ENCODE results near the gene KLF1.

The KLF1 gene

DNA sequence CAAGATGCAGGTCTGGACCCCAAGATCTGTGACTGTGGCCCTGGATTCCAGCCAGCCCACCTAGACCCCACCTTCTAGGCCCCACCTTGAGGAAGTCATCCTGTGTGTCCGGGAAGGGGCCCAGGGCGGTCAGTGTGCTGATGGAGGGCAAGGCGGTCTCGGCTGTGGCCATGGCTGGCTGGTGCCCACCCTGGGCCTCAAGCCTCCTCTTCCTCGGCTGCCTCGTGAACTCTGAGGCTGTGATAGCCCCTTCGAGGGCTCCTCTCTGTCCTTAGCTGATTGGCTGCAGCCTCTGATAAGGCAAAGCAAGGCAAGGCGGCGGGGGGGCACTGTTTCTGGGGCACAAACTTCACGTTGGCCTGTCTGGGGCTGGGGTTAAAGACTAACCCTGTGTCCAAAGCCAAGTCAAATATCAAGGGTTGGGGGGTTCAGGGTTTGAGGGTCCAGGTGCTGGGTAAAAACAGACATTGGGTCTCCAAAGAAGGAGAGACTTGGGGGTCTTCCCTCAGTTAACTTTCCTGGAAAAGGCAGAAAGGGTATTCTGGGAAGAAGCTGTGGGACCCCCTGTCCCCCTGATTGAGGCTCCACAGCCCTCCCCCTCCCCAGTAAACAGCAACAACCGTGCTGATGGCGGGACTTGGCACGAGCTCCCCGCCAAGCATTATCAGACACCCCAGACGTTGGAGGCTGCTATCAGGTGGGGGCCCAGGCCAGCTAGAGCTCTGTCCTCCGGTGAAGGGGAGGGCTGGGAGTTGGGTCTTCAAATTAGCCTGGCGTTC lies at the start of gene KLF1:
Gene KLF1, minus strand, starts transcription at position 233 of the 779 bp plus-strand sequence. Its CDS starts 61 bp downstream, at position 172.
- no peak for DNase-seq (ENCODE audit: low read depth)
- H3K4me3 ChIP-seq (ENCODE audit: low read depth, low read length): no peak within 1 kb of the TSS
- TF ChIP-seq, protein P1, sequence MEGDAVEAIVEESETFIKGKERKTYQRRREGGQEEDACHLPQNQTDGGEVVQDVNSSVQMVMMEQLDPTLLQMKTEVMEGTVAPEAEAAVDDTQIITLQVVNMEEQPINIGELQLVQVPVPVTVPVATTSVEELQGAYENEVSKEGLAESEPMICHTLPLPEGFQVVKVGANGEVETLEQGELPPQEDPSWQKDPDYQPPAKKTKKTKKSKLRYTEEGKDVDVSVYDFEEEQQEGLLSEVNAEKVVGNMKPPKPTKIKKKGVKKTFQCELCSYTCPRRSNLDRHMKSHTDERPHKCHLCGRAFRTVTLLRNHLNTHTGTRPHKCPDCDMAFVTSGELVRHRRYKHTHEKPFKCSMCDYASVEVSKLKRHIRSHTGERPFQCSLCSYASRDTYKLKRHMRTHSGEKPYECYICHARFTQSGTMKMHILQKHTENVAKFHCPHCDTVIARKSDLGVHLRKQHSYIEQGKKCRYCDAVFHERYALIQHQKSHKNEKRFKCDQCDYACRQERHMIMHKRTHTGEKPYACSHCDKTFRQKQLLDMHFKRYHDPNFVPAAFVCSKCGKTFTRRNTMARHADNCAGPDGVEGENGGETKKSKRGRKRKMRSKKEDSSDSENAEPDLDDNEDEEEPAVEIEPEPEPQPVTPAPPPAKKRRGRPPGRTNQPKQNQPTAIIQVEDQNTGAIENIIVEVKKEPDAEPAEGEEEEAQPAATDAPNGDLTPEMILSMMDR (conservative IDR thresholded peaks at IDR 0.05; ENCODE audit: low read depth, low read length): no peak

DNA sequence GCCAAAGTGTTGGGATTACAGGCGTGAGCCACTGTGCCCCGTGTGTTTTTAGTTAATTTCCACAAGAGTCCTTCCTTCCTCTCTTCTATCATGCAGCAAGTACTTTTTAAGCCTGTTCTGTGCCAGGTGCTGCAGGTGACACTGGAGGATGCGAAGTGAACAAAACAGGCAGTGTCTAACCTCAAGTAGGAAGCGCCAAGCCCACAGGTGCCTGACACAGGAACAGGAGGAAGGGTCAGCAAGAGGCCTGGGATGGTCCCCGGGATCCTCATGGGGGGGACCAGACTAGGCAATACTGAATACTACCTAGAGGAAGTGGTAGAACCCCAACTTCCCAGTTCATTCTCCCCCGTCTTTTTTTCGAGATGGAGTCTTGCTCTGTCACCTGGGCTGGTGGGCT lies 49.6 kb upstream of the KLF1 start:
- DNase-seq (ENCODE audit: low read depth): no peak
- TF ChIP-seq, protein P1 (conservative IDR thresholded peaks at IDR 0.05; ENCODE audit: low read depth, low read length): no peak
- H3K4me3 ChIP-seq (ENCODE audit: low read depth, low read length): no peak overlapping the region

GRCh38 chr19:12935071-12935470 lies 48.1 kb upstream of the KLF1 start:
- no peak overlapping the region for H3K4me3 ChIP-seq (ENCODE audit: low read depth, low read length)
- TF ChIP-seq, protein P1 (conservative IDR thresholded peaks at IDR 0.05; ENCODE audit: low read depth, low read length): no peak
- no peak for DNase-seq (ENCODE audit: low read depth)

- TF ChIP-seq, protein P1 (conservative IDR thresholded peaks at IDR 0.05; ENCODE audit: low read depth, low read length): no peak
- DNase-seq (ENCODE audit: low read depth): peak; percentile 94
These were observed 46.5 kb upstream of the KLF1 start, which contains the start of gene FARSA for GRCh38 chr19:12933287-12934072. FARSA (minus strand) TSS chr19:12933711; CDS start chr19:12933696, 15 bp downstream.

DNA sequence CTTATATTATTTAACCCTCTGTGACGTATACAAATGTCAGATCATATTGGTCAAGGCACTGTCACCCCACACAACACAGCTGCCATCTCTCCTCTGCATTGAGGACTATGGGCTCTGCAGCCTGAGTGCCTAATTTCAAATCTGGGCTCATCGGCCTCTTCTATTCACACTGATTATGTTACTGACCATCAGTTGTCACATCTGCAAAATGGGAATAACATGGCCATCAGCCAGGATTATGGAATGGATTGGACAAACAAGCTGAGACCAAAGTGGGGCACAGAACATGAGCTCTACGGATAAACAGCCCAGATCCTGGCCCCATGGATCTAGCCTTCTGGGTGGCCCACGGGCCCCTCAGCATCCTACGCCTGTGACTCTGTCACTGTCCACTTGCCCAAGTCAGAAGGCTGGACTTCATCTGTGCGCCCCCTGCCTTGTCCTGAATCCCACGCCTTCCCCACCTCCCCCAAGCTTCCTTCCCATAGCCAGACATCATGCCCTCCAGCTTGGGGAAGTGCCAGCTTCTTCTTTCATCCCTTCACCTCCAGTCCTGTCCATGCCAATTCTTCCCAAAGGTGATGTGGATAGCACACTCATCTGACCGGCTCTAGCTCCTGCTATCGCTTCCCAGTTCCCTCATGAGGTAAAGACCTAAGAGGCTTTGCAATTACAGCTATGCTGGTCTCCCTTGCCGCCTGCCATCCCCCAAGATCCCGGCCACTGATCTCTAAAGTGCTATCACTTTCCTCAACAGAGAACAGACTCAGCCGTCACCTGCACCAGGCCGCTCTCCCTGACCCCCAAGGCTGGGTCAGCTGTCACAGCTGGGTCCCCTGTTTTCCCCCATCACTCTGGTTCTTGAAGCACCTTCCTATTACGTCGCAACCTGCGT lies 45.6 kb upstream of the KLF1 start:
- DNase-seq (ENCODE audit: low read depth): no peak
- TF ChIP-seq, protein P1 (conservative IDR thresholded peaks at IDR 0.05; ENCODE audit: low read depth, low read length): no peak
- peak overlapping the region; percentile 100 for H3K4me3 ChIP-seq (ENCODE audit: low read depth, low read length)

More at GRCh38 chr19:12933287-12934072, 46.5 kb upstream of the KLF1 start, which contains the start of gene FARSA:
- peak within 1 kb of the TSS; percentile 100 for H3K4me3 ChIP-seq (ENCODE audit: low read depth, low read length)

- no peak for DNase-seq (ENCODE audit: low read depth)
- H3K4me3 ChIP-seq (ENCODE audit: low read depth, low read length): no peak overlapping the region
- TF ChIP-seq, protein P1 (conservative IDR thresholded peaks at IDR 0.05; ENCODE audit: low read depth, low read length): no peak
These were observed 43.1 kb upstream of the KLF1 start for GRCh38 chr19:12930002-12930645.
